Activated T-cell treated with anti-CD3 and anti-CD28 coated beads, Interleukin-2, amount 50 U/mL, for 72 hours (primary cell): ENCODE data around the gene COA3. TPM values are rescaled to one million over a fixed set of nuclear protein-coding genes. Genes with fewer than 3 reads are reported as not detected.

Experiments
- ATAC-seq, 2 donors: fragments of 150-1000 bp; cut with Tn5 transposase; replicated peaks in 1 of 2; 2 replicates each; pipeline ENCODE4 v1.10.0; 2021; ENCODE audit warnings: moderate library complexity in 2 of 2, mild to moderate bottlenecking in 1 of 2
- DNase-seq, 2 donors: peaks; one replicate each; pipeline ENCODE4 v3.0.0; 2021 to 2022; ENCODE audit warnings: mixed read lengths in 1 of 2
- H3K27ac Mint-ChIP-seq: one replicate; pipeline ENCODE4 v1.8.0; 2022; ENCODE audit warnings: mild to moderate bottlenecking, moderate library complexity, mixed read lengths
- H3K27me3 Mint-ChIP-seq: one replicate; pipeline ENCODE4 v1.8.0; 2022; ENCODE audit warnings: low read depth, mixed read lengths
- H3K36me3 Mint-ChIP-seq, 2 donors: one replicate each; pipeline ENCODE4 v1.8.0; 2022; ENCODE audit warnings: mixed read lengths in 2 of 2, mild to moderate bottlenecking in 1 of 2; ENCODE audit not compliant: insufficient read depth in 2 of 2
- H3K4me1 Mint-ChIP-seq: one replicate; pipeline ENCODE4 v1.8.0; 2022; ENCODE audit warnings: low read depth, mixed read lengths
- H3K4me3 Mint-ChIP-seq, 2 donors: one replicate each; pipeline ENCODE4 v1.8.0; 2022; ENCODE audit warnings: mild to moderate bottlenecking in 2 of 2, mixed read lengths in 2 of 2, moderate library complexity in 2 of 2
- H3K9me3 Mint-ChIP-seq, 2 donors: one replicate each; pipeline ENCODE4 v1.8.0; 2022; ENCODE audit warnings: mixed read lengths in 2 of 2
- total RNA-seq, 2 donors: library from RNA; stranded (reverse); gene quantifications; one replicate each; pipeline ENCODE4 v1.2.3, GENCODE V29; 2022

Gene COA3
- total RNA-seq, 2 donors from 2014 or later: 21.9 to 23.9 TPM

GRCh38 chr17:42783062-42783790 is 15.3 kb downstream of the COA3 start:
- no peak overlapping the region for H3K27ac Mint-ChIP-seq
- no peak for ATAC-seq
- no peak for DNase-seq
- H3K9me3 Mint-ChIP-seq: no peaks in the 10 kb centered on the region
- H3K36me3 Mint-ChIP-seq: peaks cover 0 to 2% of the 10 kb centered on the region in 2 donors
- H3K27me3 Mint-ChIP-seq: peaks cover 65% of the 10 kb centered on the region
- H3K4me3 Mint-ChIP-seq: no peak overlapping the region
- H3K4me1 Mint-ChIP-seq: peaks cover 38% of the 10 kb centered on the region

DNA sequence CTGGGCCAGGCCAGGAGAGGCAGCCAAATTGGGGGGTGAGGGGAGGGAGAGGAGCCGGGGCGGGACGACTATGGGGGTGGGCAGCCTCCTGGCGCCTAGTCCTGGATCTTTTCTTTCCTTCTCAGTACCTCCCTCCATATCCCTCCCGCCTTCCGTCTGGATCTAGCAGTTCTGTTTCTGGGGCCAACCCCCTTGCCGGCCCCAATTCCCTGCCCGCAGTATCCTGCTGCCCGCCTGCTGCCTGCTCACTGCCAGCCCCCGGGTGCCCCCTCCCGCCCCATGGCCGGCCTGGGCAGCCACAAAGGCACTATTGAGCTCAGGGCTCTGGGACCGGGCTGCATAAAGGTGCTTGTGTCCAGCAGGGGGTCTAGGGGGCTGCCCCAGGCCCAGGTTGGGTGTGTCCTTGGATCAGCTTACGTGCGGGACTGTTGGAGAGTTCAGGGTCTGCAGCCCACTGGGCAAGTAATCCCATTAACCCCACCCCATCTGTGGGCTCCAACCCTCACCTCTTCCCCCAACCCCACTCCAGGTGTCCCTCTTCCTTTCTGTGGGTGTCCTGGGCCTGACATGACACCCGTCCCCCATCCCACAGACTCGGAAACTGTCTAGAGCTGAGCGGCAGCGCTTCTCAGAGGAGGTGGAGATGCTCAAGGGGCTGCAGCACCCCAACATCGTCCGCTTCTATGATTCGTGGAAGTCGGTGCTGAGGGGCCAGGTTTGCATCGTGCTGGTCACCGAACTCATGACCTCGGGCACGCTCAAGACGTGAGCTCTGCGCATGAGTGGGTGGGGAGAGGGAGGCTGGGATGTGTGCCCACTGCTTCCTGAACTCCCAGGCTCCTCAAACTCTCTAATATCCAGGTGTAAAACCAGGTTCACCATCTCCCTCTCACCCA is 16.1 kb downstream of the COA3 start:
- Mint-ChIP-seq H3K9me3 (no peaks in the 10 kb centered on the region), H3K4me3 (no peak overlapping the region), H3K4me1 (peaks cover 38% of the 10 kb centered on the region), H3K36me3 (peaks cover 0 to 2% of the 10 kb centered on the region in 2 donors), H3K27ac (no peak overlapping the region), H3K27me3 (peaks cover 57% of the 10 kb centered on the region)
- DNase-seq: no peak
- ATAC-seq: no peak

- Mint-ChIP-seq H3K36me3 (peaks cover 0 to 2% of the 10 kb centered on the region in 2 donors), H3K4me1 (peaks cover 38% of the 10 kb centered on the region), H3K27me3 (peaks cover 50% of the 10 kb centered on the region), H3K4me3 (no peak overlapping the region), H3K27ac (no peak overlapping the region), H3K9me3 (no peaks in the 10 kb centered on the region)
- DNase-seq (no peak), ATAC-seq (no peak)
Observed at GRCh38 chr17:42781639-42782165, 16.8 kb downstream of the COA3 start.

GRCh38 chr17:42780851-42781638 is 17.5 kb downstream of the COA3 start:
- DNase-seq (no peak), ATAC-seq (no peak)
- Mint-ChIP-seq H3K4me1 (peaks cover 38% of the 10 kb centered on the region), H3K27ac (no peak overlapping the region), H3K9me3 (no peaks in the 10 kb centered on the region), H3K27me3 (peaks cover 45% of the 10 kb centered on the region), H3K36me3 (peaks cover 3% of the 10 kb centered on the region in 2 donors), H3K4me3 (no peak overlapping the region)

DNA sequence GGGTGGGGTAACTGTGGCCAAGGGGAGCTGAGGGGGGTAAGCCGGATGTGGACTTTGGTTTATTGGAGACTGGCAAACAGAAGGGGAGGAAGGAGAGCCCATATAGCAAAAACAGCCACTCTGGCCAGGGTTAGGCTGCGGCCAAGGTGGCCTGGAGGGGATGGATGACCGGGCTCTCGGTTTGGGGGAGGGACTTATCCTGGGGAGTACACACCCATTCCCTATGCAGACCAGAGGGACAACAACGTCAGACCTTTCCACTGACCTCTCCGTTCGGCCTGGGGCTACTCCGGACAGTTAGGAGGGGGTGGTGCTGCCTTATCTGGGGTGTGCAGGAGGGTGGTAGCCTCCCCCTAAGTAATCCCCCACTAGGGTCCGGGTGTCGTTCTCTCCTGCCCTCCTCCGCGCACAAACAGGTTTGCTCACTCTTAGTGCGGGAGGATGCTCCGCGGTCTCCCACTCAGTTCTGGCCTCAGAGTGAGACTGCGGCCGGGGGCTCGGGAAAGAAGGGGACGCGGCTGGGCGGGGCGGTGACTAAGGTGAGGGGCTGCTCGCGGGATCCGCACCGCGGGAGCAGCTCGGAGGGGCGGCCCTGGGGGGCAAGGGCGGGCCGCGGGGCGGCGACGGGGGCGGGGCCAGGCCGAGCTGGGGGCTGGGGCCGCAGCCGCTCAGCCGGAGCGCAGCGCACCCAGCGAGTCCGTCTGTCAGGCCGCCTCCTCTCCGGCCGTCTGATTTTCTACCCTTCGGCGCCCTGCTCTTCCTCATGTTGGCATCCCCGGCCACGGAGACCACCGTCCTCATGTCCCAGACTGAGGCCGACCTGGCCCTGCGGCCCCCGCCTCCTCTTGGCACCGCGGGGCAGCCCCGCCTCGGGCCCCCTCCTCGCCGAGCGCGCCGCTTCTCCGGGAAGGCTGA is 18.3 kb downstream of the COA3 start, which contains the start of gene WNK4:
TSS of gene WNK4 (plus strand) at position 675 of the 915 bp plus-strand sequence. CDS start at position 764, 89 bp downstream.
- ATAC-seq (peak in 1 of 2 donors; percentile 18), DNase-seq (no peak)
- peaks cover 1 to 4% of the 10 kb centered on the region in 2 donors for H3K36me3 Mint-ChIP-seq
- H3K4me1 Mint-ChIP-seq: peaks cover 32% of the 10 kb centered on the region
- H3K4me3 Mint-ChIP-seq: peak within 1 kb of the TSS in 1 of 2 donors; percentile 18
- H3K9me3 Mint-ChIP-seq: no peaks in the 10 kb centered on the region
- peaks cover 36% of the 10 kb centered on the region for H3K27me3 Mint-ChIP-seq
- H3K27ac Mint-ChIP-seq: no peak within 1 kb of the TSS

GRCh38 chr17:42779304-42779935 is 19.1 kb downstream of the COA3 start:
- DNase-seq: no peak
- Mint-ChIP-seq H3K4me3 (peak overlapping the region in 1 of 2 donors; percentile 18), H3K36me3 (peaks cover 1 to 8% of the 10 kb centered on the region in 2 donors), H3K27me3 (peaks cover 28% of the 10 kb centered on the region), H3K9me3 (no peaks in the 10 kb centered on the region), H3K4me1 (peaks cover 28% of the 10 kb centered on the region), H3K27ac (no peak overlapping the region)
- ATAC-seq: no peak

- DNase-seq (no peak), ATAC-seq (no peak)
- Mint-ChIP-seq H3K9me3 (no peaks in the 10 kb centered on the region), H3K27me3 (peaks cover 20% of the 10 kb centered on the region), H3K36me3 (peaks cover 1 to 8% of the 10 kb centered on the region in 2 donors), H3K27ac (no peak overlapping the region), H3K4me3 (no peak overlapping the region), H3K4me1 (peaks cover 34% of the 10 kb centered on the region)
Observed at GRCh38 chr17:42778570-42778969, 19.9 kb downstream of the COA3 start.

GRCh38 chr17:42775534-42776098 is 22.9 kb downstream of the COA3 start:
- peaks cover 32% of the 10 kb centered on the region for H3K4me1 Mint-ChIP-seq
- H3K9me3 Mint-ChIP-seq: no peaks in the 10 kb centered on the region
- H3K27me3 Mint-ChIP-seq: no peaks in the 10 kb centered on the region
- H3K36me3 Mint-ChIP-seq: peaks cover 1 to 8% of the 10 kb centered on the region in 2 donors
- DNase-seq (no peak), ATAC-seq (no peak)
- H3K27ac Mint-ChIP-seq: no peak overlapping the region
- H3K4me3 Mint-ChIP-seq: peak overlapping the region; percentile 99

GRCh38 chr17:42774066-42774745 is 24.3 kb downstream of the COA3 start:
- Mint-ChIP-seq H3K36me3 (peaks cover 1 to 8% of the 10 kb centered on the region in 2 donors), H3K27ac (peak overlapping the region; percentile 98), H3K9me3 (no peaks in the 10 kb centered on the region), H3K4me3 (peak overlapping the region; percentile 99), H3K4me1 (peaks cover 25% of the 10 kb centered on the region), H3K27me3 (no peaks in the 10 kb centered on the region)
- DNase-seq (no peak), ATAC-seq (no peak)

DNA sequence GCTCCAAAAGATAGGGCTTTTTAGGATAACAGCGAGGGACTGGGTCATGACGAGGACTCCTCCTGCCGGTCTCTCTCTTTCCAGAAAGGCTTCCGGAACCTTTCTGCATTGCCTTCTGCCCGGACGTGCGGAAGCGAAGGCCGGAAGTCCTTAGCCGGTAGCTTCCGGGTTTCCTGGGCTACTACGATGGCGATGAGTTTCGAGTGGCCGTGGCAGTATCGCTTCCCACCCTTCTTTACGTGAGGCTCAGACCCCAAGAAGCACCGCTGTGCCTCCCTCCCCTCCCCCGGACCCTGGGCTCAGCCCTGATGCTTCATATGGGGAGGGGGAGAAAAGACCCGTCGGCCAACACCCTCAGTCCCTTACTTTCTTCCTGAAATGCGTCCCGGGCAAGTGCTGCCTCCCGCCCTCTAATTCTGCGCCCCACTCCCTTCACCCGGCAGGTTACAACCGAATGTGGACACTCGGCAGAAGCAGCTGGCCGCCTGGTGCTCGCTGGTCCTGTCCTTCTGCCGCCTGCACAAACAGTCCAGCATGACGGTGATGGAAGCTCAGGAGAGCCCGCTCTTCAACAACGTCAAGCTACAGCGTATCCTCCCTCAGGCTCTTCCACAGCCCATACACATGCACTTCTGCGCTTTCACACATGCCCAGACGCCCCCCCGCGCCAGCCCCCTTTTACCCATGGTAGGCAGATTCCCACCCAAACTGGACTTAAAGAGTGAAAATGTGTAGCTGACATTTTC is 25.0 kb downstream of the COA3 start, which contains the start of gene VPS25:
TSS of gene VPS25 (plus strand) at position 160 of the 746 bp plus-strand sequence. CDS start at position 187, 27 bp downstream.
- ATAC-seq: peak; percentile 96 to 98
- H3K4me3 Mint-ChIP-seq: peak within 1 kb of the TSS; percentile 99
- H3K27me3 Mint-ChIP-seq: peaks cover 2% of the 10 kb centered on the region
- DNase-seq: peak; percentile 78 to 79
- H3K4me1 Mint-ChIP-seq: peaks cover 25% of the 10 kb centered on the region
- peaks cover 1 to 8% of the 10 kb centered on the region in 2 donors for H3K36me3 Mint-ChIP-seq
- peak within 1 kb of the TSS; percentile 98 for H3K27ac Mint-ChIP-seq
- no peaks in the 10 kb centered on the region for H3K9me3 Mint-ChIP-seq
